GM12878 (cell line): ENCODE data around the gene TPRG1.

Source experiments
- EED ChIP-seq: sonication (generic); IDR thresholded peaks from 2 replicates; pipeline ENCODE4 v1.6.1; 2016; ENCODE audit warnings: antibody characterized with exemption, low read depth
- EGR1 ChIP-seq, 2 experiments: IDR thresholded peaks; 1 replicate in 1 of 2; 2 replicates in 1 of 2; pipeline ENCODE4 v1.6.1; 2011 to 2012; ENCODE audit warnings: low read depth in 2 of 2, low read length in 2 of 2, borderline replicate concordance in 1 of 2, mild to moderate bottlenecking in 1 of 2, moderate library complexity in 1 of 2
- KDM1A ChIP-seq: fragments of 200-600 bp; sonication (generic); IDR thresholded peaks from 2 replicates; pipeline ENCODE4 v1.6.1; 2016; ENCODE audit warnings: borderline replicate concordance
- MEF2A ChIP-seq: IDR thresholded peaks from 2 replicates; pipeline ENCODE4 v1.6.1; 2011; ENCODE audit warnings: low read depth, mild to moderate bottlenecking, low read length, moderate library complexity; ENCODE audit not compliant: insufficient read depth
- MXI1 ChIP-seq: fragments of 150-350 bp; IDR thresholded peaks from 2 replicates; pipeline ENCODE4 v1.6.1; 2011; ENCODE audit warnings: low read depth, mild to moderate bottlenecking, inconsistent platforms, low read length, improper control_type of control experiment
- YY1 ChIP-seq: IDR thresholded peaks from 2 replicates; pipeline ENCODE4 v1.6.1; 2011; ENCODE audit warnings: low read depth, mild to moderate bottlenecking, low read length
- ZNF207 ChIP-seq: fragments of 450-650 bp; IDR thresholded peaks from 2 replicates; pipeline ENCODE4 v1.6.1; 2014; ENCODE audit warnings: antibody characterized with exemption, mild to moderate bottlenecking, borderline replicate concordance
- TF ChIP-seq, protein P1 (sequence below), 3 experiments: IDR thresholded peaks in 2 of 3; conservative IDR thresholded peaks in 1 of 3; 2 replicates each; pipeline ENCODE4 v1.5.1; 2011; ENCODE audit warnings: low read depth in 3 of 3, low read length in 3 of 3, mild to moderate bottlenecking in 3 of 3, control low read depth in 2 of 3, moderate library complexity in 2 of 3, inconsistent platforms in 1 of 3, mixed read lengths in 1 of 3; ENCODE audit not compliant: control insufficient read depth in 2 of 3, insufficient read depth in 1 of 3; ENCODE audit errors: extremely low read depth in 1 of 3

DNA sequence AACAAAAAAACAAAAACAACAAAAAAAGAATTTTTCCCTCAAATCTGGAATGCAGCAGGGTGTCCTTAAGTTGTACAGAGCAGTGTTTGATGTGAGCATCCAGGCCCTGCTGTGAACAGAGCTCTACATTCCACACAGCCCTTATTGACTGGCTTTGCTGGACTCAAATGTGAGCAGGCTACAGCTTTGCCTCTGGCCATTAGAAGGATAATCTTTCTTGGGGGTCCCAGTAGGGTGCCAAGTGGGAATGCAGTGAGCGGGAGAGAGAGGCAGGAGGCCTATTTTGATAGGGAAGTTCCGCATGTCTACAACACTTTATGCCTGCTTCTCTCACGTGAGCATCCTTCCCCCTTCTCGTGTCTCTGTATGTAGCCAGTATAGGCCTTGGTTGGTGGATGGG is 34.4 kb upstream of the TPRG1 start:
- TF ChIP-seq YY1, result no peak
- no peak for TF ChIP-seq EED
- TF ChIP-seq KDM1A, result no peak
- TF ChIP-seq EGR1 (IDR thresholded peaks at IDR 0.05; ENCODE audit: borderline replicate concordance in 1 of 2, low read depth in 2 of 2, low read length in 2 of 2), result no peak
- TF ChIP-seq MEF2A, result no peak
- TF ChIP-seq MXI1, result no peak
- TF ChIP-seq, protein P1, sequence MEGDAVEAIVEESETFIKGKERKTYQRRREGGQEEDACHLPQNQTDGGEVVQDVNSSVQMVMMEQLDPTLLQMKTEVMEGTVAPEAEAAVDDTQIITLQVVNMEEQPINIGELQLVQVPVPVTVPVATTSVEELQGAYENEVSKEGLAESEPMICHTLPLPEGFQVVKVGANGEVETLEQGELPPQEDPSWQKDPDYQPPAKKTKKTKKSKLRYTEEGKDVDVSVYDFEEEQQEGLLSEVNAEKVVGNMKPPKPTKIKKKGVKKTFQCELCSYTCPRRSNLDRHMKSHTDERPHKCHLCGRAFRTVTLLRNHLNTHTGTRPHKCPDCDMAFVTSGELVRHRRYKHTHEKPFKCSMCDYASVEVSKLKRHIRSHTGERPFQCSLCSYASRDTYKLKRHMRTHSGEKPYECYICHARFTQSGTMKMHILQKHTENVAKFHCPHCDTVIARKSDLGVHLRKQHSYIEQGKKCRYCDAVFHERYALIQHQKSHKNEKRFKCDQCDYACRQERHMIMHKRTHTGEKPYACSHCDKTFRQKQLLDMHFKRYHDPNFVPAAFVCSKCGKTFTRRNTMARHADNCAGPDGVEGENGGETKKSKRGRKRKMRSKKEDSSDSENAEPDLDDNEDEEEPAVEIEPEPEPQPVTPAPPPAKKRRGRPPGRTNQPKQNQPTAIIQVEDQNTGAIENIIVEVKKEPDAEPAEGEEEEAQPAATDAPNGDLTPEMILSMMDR (IDR thresholded peaks at IDR 0.05 in 2 of 3, conservative IDR thresholded peaks at IDR 0.05 in 1 of 3; ENCODE audit: control insufficient read depth in 2 of 3, extremely low read depth in 1 of 3, insufficient read depth in 1 of 3, low read depth in 3 of 3, low read length in 3 of 3), result no peak
- no peak for TF ChIP-seq ZNF207
